Measurements from ENCODE around the gene JOSD2.

DNA sequence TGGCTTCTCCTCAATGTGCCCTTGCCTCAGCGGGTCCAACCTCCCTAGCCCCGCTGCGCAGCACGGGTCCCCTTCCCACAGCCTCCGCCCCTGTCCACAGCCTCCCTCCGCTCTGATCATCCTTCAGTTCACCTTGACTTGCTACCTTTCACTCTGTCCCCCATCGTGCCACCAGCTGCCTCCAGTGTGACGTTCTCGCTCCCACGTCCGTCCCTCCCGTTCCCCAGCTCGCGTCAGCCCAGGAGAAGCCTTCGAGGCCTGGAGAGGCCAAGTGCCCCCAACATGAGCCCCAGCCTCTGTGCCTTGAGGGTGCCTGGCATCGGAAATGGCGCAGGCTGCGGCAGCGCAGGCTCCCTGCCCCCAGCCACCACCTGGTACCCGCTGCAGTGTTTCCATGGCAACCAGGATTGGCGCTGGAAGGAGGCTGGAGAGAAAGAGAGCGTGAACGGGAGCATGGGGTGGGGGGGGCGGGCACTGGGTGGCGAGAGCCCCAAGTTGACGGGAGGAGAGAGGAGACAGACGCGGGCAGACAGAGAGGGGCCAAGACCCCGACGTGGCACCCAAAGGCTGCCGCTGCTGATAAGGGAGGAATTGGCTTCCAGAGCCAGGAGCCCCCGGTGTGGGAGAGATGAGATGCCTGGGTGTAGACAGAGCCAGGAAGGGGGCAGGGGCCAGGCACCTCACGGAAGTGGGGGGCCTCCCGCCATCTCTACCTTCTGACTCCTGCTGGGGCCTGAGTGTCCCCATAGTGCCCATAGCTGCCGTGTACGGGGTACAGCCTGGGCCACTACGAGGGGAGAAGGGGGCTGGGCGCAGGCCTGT, 3.6 kb upstream of the JOSD2 start:
- no peak for TF ChIP-seq POLR2A (IDR thresholded peaks at IDR 0.05)
- TF ChIP-seq, protein P1, sequence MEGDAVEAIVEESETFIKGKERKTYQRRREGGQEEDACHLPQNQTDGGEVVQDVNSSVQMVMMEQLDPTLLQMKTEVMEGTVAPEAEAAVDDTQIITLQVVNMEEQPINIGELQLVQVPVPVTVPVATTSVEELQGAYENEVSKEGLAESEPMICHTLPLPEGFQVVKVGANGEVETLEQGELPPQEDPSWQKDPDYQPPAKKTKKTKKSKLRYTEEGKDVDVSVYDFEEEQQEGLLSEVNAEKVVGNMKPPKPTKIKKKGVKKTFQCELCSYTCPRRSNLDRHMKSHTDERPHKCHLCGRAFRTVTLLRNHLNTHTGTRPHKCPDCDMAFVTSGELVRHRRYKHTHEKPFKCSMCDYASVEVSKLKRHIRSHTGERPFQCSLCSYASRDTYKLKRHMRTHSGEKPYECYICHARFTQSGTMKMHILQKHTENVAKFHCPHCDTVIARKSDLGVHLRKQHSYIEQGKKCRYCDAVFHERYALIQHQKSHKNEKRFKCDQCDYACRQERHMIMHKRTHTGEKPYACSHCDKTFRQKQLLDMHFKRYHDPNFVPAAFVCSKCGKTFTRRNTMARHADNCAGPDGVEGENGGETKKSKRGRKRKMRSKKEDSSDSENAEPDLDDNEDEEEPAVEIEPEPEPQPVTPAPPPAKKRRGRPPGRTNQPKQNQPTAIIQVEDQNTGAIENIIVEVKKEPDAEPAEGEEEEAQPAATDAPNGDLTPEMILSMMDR (IDR thresholded peaks at IDR 0.05): no peak
